NCI-H1092 treated with DMSO at 0.1 percent for 48 hours (cell line): Measurements from ENCODE around the gene EPB41L4A.

Experiments
- DNase-seq: peaks from one replicate; lab custom pipeline; 2025; lab: John Stamatoyannopoulos, UW

Gene EPB41L4A

GRCh38 chr5:112156211-112156610, 262.9 kb downstream of the EPB41L4A start:
- DNase-seq: no peak

GRCh38 chr5:112154940-112155686, 264.0 kb downstream of the EPB41L4A start:
- DNase-seq: no peak

- DNase-seq: no peak
Measured at GRCh38 chr5:112149727-112150126, 269.4 kb downstream of the EPB41L4A start.

- DNase-seq: peak; percentile 55
Measured at GRCh38 chr5:112146323-112147226, 272.5 kb downstream of the EPB41L4A start.

GRCh38 chr5:112143690-112144089, 275.4 kb downstream of the EPB41L4A start:
- DNase-seq: no peak

- DNase-seq: no peak
Measured at GRCh38 chr5:112142769-112143270, 276.3 kb downstream of the EPB41L4A start.

GRCh38 chr5:112141582-112141981, 277.5 kb downstream of the EPB41L4A start:
- DNase-seq: no peak

- DNase-seq: no peak
Measured at GRCh38 chr5:112138526-112138925, 280.6 kb downstream of the EPB41L4A start.

GRCh38 chr5:112136773-112137172, 282.3 kb downstream of the EPB41L4A start:
- DNase-seq: no peak

- no peak for DNase-seq
Measured at GRCh38 chr5:112127861-112128260, 291.2 kb downstream of the EPB41L4A start.

GRCh38 chr5:112126982-112127381, 292.1 kb downstream of the EPB41L4A start:
- DNase-seq: no peak

GRCh38 chr5:112125903-112126302, 293.2 kb downstream of the EPB41L4A start:
- DNase-seq: no peak

- no peak for DNase-seq
Measured at GRCh38 chr5:112124788-112125187, 294.3 kb downstream of the EPB41L4A start.

GRCh38 chr5:112123086-112123485, 296.0 kb downstream of the EPB41L4A start:
- DNase-seq: no peak

GRCh38 chr5:112122353-112122752, 296.7 kb downstream of the EPB41L4A start:
- DNase-seq: no peak

- DNase-seq: no peak
Measured at GRCh38 chr5:112121258-112121657, 297.8 kb downstream of the EPB41L4A start.

GRCh38 chr5:112119969-112120368, 299.1 kb downstream of the EPB41L4A start:
- DNase-seq: no peak

- DNase-seq: no peak
Measured at GRCh38 chr5:112119508-112119907, 299.6 kb downstream of the EPB41L4A start.

- DNase-seq: no peak
Measured at GRCh38 chr5:112117551-112117950, 301.5 kb downstream of the EPB41L4A start.

GRCh38 chr5:112116371-112116770, 302.7 kb downstream of the EPB41L4A start:
- no peak for DNase-seq

- no peak for DNase-seq
Measured at GRCh38 chr5:112113565-112113964, 305.5 kb downstream of the EPB41L4A start.
